Keratinocyte (primary cell): ENCODE measurements around the gene ERBB4.

Experiments used
- EZH2 ChIP-seq: IDR thresholded peaks from one replicate; pipeline ENCODE4 v1.6.1; 2012; ENCODE audit warnings: inconsistent platforms, mild to moderate bottlenecking, low read length, moderate library complexity
- TF ChIP-seq, protein P1 (sequence below), 3 experiments: IDR thresholded peaks in 1 of 3; conservative IDR thresholded peaks in 1 of 3; optimal IDR thresholded peaks in 1 of 3; 2 replicates in 2 of 3; 3 replicates in 1 of 3; pipeline versions ENCODE3 to v1.5.1; 2011; ENCODE audit warnings: low read length in 3 of 3, mild to moderate bottlenecking in 3 of 3, moderate library complexity in 2 of 3, control low read depth in 1 of 3, inconsistent platforms in 1 of 3; ENCODE audit not compliant: insufficient read depth in 2 of 3; ENCODE audit errors: extremely low read depth in 1 of 3

DNA sequence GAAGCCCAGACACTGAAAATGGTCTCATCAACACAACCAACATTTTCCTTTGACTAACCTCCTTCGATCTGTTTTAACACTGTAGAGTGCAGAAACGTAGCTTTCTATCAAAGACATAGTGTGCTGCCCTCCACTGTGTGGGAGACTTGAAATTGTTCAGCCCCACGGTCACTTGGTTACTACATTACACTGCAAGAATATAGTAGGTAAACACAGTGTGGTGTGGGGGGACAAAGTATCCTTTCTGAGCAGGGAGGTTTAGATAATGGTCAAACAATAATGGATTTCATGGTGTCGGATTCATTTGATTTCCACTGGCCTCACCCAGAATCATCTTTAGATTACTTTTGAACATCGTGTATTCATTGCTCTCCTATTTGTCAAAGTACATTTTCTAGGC, 181.0 kb downstream of the ERBB4 start:
- TF ChIP-seq, protein P1, sequence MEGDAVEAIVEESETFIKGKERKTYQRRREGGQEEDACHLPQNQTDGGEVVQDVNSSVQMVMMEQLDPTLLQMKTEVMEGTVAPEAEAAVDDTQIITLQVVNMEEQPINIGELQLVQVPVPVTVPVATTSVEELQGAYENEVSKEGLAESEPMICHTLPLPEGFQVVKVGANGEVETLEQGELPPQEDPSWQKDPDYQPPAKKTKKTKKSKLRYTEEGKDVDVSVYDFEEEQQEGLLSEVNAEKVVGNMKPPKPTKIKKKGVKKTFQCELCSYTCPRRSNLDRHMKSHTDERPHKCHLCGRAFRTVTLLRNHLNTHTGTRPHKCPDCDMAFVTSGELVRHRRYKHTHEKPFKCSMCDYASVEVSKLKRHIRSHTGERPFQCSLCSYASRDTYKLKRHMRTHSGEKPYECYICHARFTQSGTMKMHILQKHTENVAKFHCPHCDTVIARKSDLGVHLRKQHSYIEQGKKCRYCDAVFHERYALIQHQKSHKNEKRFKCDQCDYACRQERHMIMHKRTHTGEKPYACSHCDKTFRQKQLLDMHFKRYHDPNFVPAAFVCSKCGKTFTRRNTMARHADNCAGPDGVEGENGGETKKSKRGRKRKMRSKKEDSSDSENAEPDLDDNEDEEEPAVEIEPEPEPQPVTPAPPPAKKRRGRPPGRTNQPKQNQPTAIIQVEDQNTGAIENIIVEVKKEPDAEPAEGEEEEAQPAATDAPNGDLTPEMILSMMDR (optimal IDR thresholded peaks at IDR 0.05 in 1 of 3, IDR thresholded peaks at IDR 0.05 in 1 of 3, conservative IDR thresholded peaks at IDR 0.05 in 1 of 3; ENCODE audit: extremely low read depth in 1 of 3, insufficient read depth in 2 of 3, low read length in 3 of 3), result no peak
- TF ChIP-seq EZH2, result no peak
